Stimulated activated CD8-positive, alpha-beta memory T cell treated with anti-CD3 and anti-CD28 coated beads, Interleukin-15, amount 100 ng/mL, for 4 hours (primary cell): Measurements from ENCODE around the gene RPS5.
"Not testable (repeated sequence)": the region's sequence is repeated elsewhere in the genome, so short reads cannot be mapped to it uniquely, and the experiment has no call there.

ENCODE experiments used
- DNase-seq, 2 donors: peaks; one replicate each; pipeline ENCODE4 v3.0.0-alpha.2; 2020; ENCODE audit warnings: low read depth in 2 of 2

Gene RPS5

GRCh38 chr19:58385313-58385890 lies 1.7 kb upstream of the RPS5 start:
- DNase-seq, result no peak

- no peak for DNase-seq
These were observed 1.0 kb upstream of the RPS5 start for GRCh38 chr19:58385891-58386575.

- DNase-seq, result no peak
These were observed 487 bp downstream of the RPS5 start for GRCh38 chr19:58387338-58388174.

GRCh38 chr19:58388175-58388526 lies 1.1 kb downstream of the RPS5 start:
- no peak for DNase-seq

GRCh38 chr19:58392945-58393724 lies 6.1 kb downstream of the RPS5 start:
- no peak for DNase-seq

- DNase-seq, result no peak
These were observed 6.6 kb downstream of the RPS5 start for GRCh38 chr19:58393725-58394033.

GRCh38 chr19:58394821-58395219 lies 7.8 kb downstream of the RPS5 start:
- no peak for DNase-seq

- no peak for DNase-seq
These were observed 8.3 kb downstream of the RPS5 start, which contains the start of gene RNF225 for GRCh38 chr19:58395220-58395978. Gene RNF225 (plus strand): TSS chr19:58395656. CDS start chr19:58396090, 434 bp downstream.

GRCh38 chr19:58395979-58396627 lies 9.0 kb downstream of the RPS5 start:
- no peak for DNase-seq

GRCh38 chr19:58396691-58397532 lies 9.8 kb downstream of the RPS5 start:
- DNase-seq, result no peak

- DNase-seq, result no peak
These were observed 10.5 kb downstream of the RPS5 start for GRCh38 chr19:58397533-58398037.

- no peak for DNase-seq
These were observed 11.0 kb downstream of the RPS5 start for GRCh38 chr19:58398087-58398486.

- DNase-seq, result no peak
These were observed 11.5 kb downstream of the RPS5 start for GRCh38 chr19:58398545-58398944.

- DNase-seq, result no peak
These were observed 12.8 kb downstream of the RPS5 start for GRCh38 chr19:58399903-58400302.

- no peak for DNase-seq
These were observed 13.3 kb downstream of the RPS5 start for GRCh38 chr19:58400316-58400915.

- DNase-seq, result peak; percentile 96
These were observed 14.1 kb downstream of the RPS5 start for GRCh38 chr19:58400916-58401839.

- no peak for DNase-seq
These were observed 14.9 kb downstream of the RPS5 start for GRCh38 chr19:58401840-58402421.

GRCh38 chr19:58403920-58404478 lies 16.9 kb downstream of the RPS5 start:
- not testable (repeated sequence) for DNase-seq
